Parathyroid adenoma (tissue), 2 donors: ENCODE results near the gene PSENEN.

Experiments
- H2AFZ ChIP-seq: fragments of 300-600 bp; sonication (generic); one replicate; pipeline ENCODE4 v1.7.0; 2017; ENCODE audit warnings: antibody characterized with exemption, mild to moderate bottlenecking
- H3K27ac ChIP-seq: fragments of 300-600 bp; sonication (generic); one replicate; pipeline ENCODE4 v1.7.0; 2017
- H3K27me3 ChIP-seq: fragments of 300-600 bp; sonication (generic); one replicate; pipeline ENCODE4 v1.7.0; 2017; ENCODE audit warnings: low read length; ENCODE audit not compliant: control insufficient read depth, insufficient read depth
- H3K36me3 ChIP-seq: fragments of 300-600 bp; sonication (generic); one replicate; pipeline ENCODE4 v1.7.0; 2017; ENCODE audit warnings: low read length; ENCODE audit not compliant: control insufficient read depth, insufficient read depth
- H3K4me1 ChIP-seq: fragments of 300-600 bp; sonication (generic); one replicate; pipeline ENCODE4 v1.7.0; 2017; ENCODE audit warnings: control low read depth
- H3K4me2 ChIP-seq: fragments of 300-600 bp; sonication (generic); one replicate; pipeline ENCODE4 v1.7.0; 2017; ENCODE audit warnings: low read length
- H3K4me3 ChIP-seq: fragments of 300-600 bp; sonication (generic); one replicate; pipeline ENCODE4 v1.7.0; 2017; ENCODE audit warnings: low read depth, low read length
- H3K79me2 ChIP-seq: fragments of 300-600 bp; sonication (generic); one replicate; pipeline ENCODE4 v1.7.0; 2017; ENCODE audit warnings: control low read depth
- H3K9ac ChIP-seq: fragments of 300-600 bp; sonication (generic); one replicate; pipeline ENCODE4 v1.7.0; 2017; ENCODE audit warnings: mild to moderate bottlenecking
- H3K9me3 ChIP-seq: fragments of 300-600 bp; sonication (generic); one replicate; pipeline ENCODE4 v1.7.0; 2017; ENCODE audit warnings: low read length; ENCODE audit not compliant: control insufficient read depth
- TF ChIP-seq, protein P1 (sequence below): fragments of 300-600 bp; sonication (generic); IDR thresholded peaks from one replicate; pipeline ENCODE4 v1.7.0; 2017; ENCODE audit warnings: antibody characterized with exemption, mild to moderate bottlenecking
- donor health status: primary hyperparathyroidism.

The PSENEN gene

GRCh38 chr19:35748106-35749020, 2.9 kb downstream of the PSENEN start, which contains the start of gene LIN37:
TSS of gene LIN37 (plus strand) at chr19:35748576. CDS start at chr19:35748725, 149 bp downstream.
- Histone ChIP-seq H3K4me2 (peak within 1 kb of the TSS; percentile 83), H3K27me3 (no peaks in the 10 kb centered on the region), H3K36me3 (no peaks in the 10 kb centered on the region), H3K27ac (peak within 1 kb of the TSS; percentile 60), H3K9me3 (no peaks in the 10 kb centered on the region), H3K79me2 (no peaks in the 10 kb centered on the region), H3K4me3 (peak within 1 kb of the TSS; percentile 96), H2AFZ (peak within 1 kb of the TSS; percentile 83), H3K4me1 (peaks cover 4% of the 10 kb centered on the region), H3K9ac (peak within 1 kb of the TSS; percentile 56)
- TF ChIP-seq, protein P1, sequence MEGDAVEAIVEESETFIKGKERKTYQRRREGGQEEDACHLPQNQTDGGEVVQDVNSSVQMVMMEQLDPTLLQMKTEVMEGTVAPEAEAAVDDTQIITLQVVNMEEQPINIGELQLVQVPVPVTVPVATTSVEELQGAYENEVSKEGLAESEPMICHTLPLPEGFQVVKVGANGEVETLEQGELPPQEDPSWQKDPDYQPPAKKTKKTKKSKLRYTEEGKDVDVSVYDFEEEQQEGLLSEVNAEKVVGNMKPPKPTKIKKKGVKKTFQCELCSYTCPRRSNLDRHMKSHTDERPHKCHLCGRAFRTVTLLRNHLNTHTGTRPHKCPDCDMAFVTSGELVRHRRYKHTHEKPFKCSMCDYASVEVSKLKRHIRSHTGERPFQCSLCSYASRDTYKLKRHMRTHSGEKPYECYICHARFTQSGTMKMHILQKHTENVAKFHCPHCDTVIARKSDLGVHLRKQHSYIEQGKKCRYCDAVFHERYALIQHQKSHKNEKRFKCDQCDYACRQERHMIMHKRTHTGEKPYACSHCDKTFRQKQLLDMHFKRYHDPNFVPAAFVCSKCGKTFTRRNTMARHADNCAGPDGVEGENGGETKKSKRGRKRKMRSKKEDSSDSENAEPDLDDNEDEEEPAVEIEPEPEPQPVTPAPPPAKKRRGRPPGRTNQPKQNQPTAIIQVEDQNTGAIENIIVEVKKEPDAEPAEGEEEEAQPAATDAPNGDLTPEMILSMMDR: no peak

- no peak overlapping the region for H3K4me2 ChIP-seq
- H3K36me3 ChIP-seq: no peaks in the 10 kb centered on the region
- no peaks in the 10 kb centered on the region for H3K4me1 ChIP-seq
- H3K27me3 ChIP-seq: no peaks in the 10 kb centered on the region
- H3K9me3 ChIP-seq: no peaks in the 10 kb centered on the region
- no peak overlapping the region for H3K27ac ChIP-seq
- TF ChIP-seq, protein P1: no peak
- no peaks in the 10 kb centered on the region for H3K79me2 ChIP-seq
- no peak overlapping the region for H3K9ac ChIP-seq
- H3K4me3 ChIP-seq: no peak overlapping the region
- no peak overlapping the region for H2AFZ ChIP-seq
Observed at GRCh38 chr19:35750167-35750566, 4.7 kb downstream of the PSENEN start.

DNA sequence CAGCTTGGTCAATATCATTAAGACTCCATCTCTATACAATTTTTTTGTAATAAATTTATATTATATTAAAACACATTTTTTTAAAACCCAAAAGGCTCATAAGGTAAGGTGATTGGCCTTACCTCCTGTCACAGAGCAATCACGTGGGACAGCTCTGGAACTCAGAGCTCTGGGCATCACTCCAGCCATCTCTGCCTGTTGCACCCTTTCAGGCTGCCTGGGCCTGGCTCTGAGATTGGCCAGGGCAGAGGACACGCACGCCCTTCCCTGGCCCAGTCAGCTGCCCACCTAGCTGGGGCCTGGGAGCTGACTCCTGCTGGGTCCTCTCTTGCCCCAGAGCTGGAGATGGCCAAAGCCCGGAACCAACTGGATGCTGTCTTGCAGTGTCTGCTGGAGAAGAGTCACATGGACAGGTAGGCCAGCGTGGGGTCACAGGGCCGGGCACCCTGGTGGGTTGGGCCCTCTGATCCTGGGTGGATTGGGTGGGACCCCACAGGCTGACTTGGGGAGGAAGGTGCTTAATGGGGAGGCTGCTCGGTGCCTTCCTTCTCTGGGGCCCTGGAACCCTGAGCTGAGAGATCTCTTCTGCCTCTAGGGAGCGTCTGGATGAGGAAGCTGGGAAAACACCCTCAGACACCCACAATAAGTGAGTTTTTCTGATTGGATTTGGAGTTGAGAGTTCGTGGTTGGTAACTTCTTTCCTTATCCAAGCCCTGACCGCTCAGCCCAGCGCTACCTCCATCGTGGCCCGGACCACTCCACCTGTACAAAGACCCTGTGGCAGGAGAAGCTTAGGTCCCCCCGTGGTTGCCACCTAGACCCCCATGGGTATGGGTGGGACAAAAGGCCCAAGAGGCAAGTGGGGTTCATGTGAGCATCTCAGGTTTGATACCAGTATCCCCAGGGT, 6.6 kb downstream of the PSENEN start:
- Histone ChIP-seq H3K79me2 (no peaks in the 10 kb centered on the region), H3K4me3 (no peak overlapping the region), H2AFZ (no peak overlapping the region), H3K27me3 (no peaks in the 10 kb centered on the region), H3K27ac (no peak overlapping the region), H3K9ac (no peak overlapping the region), H3K36me3 (no peaks in the 10 kb centered on the region), H3K4me2 (no peak overlapping the region), H3K9me3 (no peaks in the 10 kb centered on the region), H3K4me1 (no peaks in the 10 kb centered on the region)
- TF ChIP-seq, protein P1: no peak

- Histone ChIP-seq H3K4me2 (no peak overlapping the region), H3K9ac (no peak overlapping the region), H3K36me3 (no peaks in the 10 kb centered on the region), H3K27me3 (no peaks in the 10 kb centered on the region), H3K79me2 (no peaks in the 10 kb centered on the region), H2AFZ (no peak overlapping the region), H3K9me3 (no peaks in the 10 kb centered on the region), H3K27ac (no peak overlapping the region), H3K4me1 (peaks cover 3% of the 10 kb centered on the region), H3K4me3 (no peak overlapping the region)
- TF ChIP-seq, protein P1: no peak
Observed at GRCh38 chr19:35752746-35753350, 7.4 kb downstream of the PSENEN start.
